Endothelial cell of umbilical vein (primary cell): ENCODE results near the gene NINL. TPM values are rescaled to one million over a fixed set of nuclear protein-coding genes. Genes with fewer than 3 reads are reported as not detected.

Experiments used
- BruUV-seq: library from RNA; stranded (reverse); fragments of 400-500 nt; replicated peaks from 2 replicates; lab custom pipeline; 2021; lab: Mats Ljungman, UMichigan
- CTCF ChIA-PET: fragments of 300-600, 350-600 bp; sonication (Branson Sonifier 250); formaldehyde crosslinking; loops from one replicate; lab custom pipeline; 2021; ENCODE audit warnings: antibody characterized with exemption, inconsistent platforms; lab: Charles Lee
- POLR2A ChIA-PET: fragments of 300-600, 350-600 bp; sonication (Branson Sonifier 250); formaldehyde crosslinking; loops from one replicate; lab custom pipeline; 2021; ENCODE audit warnings: antibody characterized with exemption, inconsistent platforms; lab: Charles Lee
- DNase-seq: peaks from one replicate; pipeline ENCODE4 v3.0.0-alpha.2; 2011; ENCODE audit warnings: low read depth, low spot score
- FAIRE-seq: peaks from 2 replicates; lab custom pipeline; 2011; peaks lifted over from hg19 to GRCh38; lab: Jason Lieb, UNC
- H2AFZ ChIP-seq: 2 replicates; pipeline ENCODE4 v1.6.0; 2012; ENCODE audit warnings: low read depth, low read length, control low read depth, inconsistent platforms
- H3K27ac ChIP-seq: 2 replicates; pipeline ENCODE4 v1.5.1; 2011; ENCODE audit warnings: low read depth, mild to moderate bottlenecking, control low read depth, low read length, moderate library complexity; ENCODE audit not compliant: insufficient read depth
- H3K27me3 ChIP-seq, 2 experiments: 2 replicates each; pipeline versions ENCODE4 v1.6.0 to v1.6.1; 2011; ENCODE audit warnings: low read length in 2 of 2, mixed read lengths in 1 of 2; ENCODE audit not compliant: control insufficient read depth in 2 of 2, insufficient read depth in 2 of 2
- H3K36me3 ChIP-seq, 2 experiments: 2 replicates in 1 of 2; 3 replicates in 1 of 2; pipeline ENCODE4 v1.5.1; 2011; ENCODE audit warnings: low read length in 2 of 2, mild to moderate bottlenecking in 1 of 2, moderate library complexity in 1 of 2; ENCODE audit not compliant: control insufficient read depth in 2 of 2, insufficient read depth in 2 of 2; ENCODE audit errors: extremely low read depth in 1 of 2
- H3K4me1 ChIP-seq: 3 replicates; pipeline ENCODE4 v1.5.1; 2011; ENCODE audit warnings: mild to moderate bottlenecking, low read length; ENCODE audit not compliant: control insufficient read depth, insufficient read depth; ENCODE audit errors: extremely low read depth
- H3K4me2 ChIP-seq: 2 replicates; pipeline ENCODE4 v1.6.1; 2011; ENCODE audit warnings: low read length, control low read depth, mixed read lengths; ENCODE audit not compliant: insufficient read depth
- H3K4me3 ChIP-seq, 3 experiments: fragments of 200-600 bp in 1 of 3; sonication (generic), shearing (Covaris generic) in 1 of 3; replicated peaks in 1 of 3; 2 replicates each; pipeline ENCODE4 v1.5.1; 2011 to 2016; ENCODE audit warnings: control low read depth in 3 of 3, low read length in 3 of 3, mild to moderate bottlenecking in 2 of 3, inconsistent platforms in 1 of 3, low read depth in 1 of 3, moderate library complexity in 1 of 3; ENCODE audit not compliant: insufficient read depth in 1 of 3
- H3K79me2 ChIP-seq: 2 replicates; pipeline ENCODE4 v1.6.0; 2012; ENCODE audit warnings: low read length, inconsistent platforms; ENCODE audit not compliant: control insufficient read depth, insufficient read depth
- H3K9ac ChIP-seq: replicated peaks from 2 replicates; pipeline ENCODE3; 2011; ENCODE audit warnings: low read length, control low read depth; ENCODE audit not compliant: insufficient read depth; ENCODE audit errors: extremely low read depth
- H3K9me1 ChIP-seq: replicated peaks from 3 replicates; pipeline ENCODE4 v1.6.0; 2011; ENCODE audit warnings: mild to moderate bottlenecking, low read length; ENCODE audit not compliant: control insufficient read depth, insufficient read depth; ENCODE audit errors: extremely low read depth
- H3K9me3 ChIP-seq: replicated peaks from 2 replicates; pipeline ENCODE4 v1.5.1; 2012; ENCODE audit warnings: low read length, inconsistent platforms; ENCODE audit not compliant: control insufficient read depth, insufficient read depth
- H4K20me1 ChIP-seq: replicated peaks from 2 replicates; pipeline ENCODE3; 2011; ENCODE audit warnings: mild to moderate bottlenecking, low read length; ENCODE audit not compliant: control insufficient read depth, insufficient read depth; ENCODE audit errors: extremely low read depth
- EZH2 ChIP-seq: IDR thresholded peaks from 2 replicates; pipeline ENCODE4 v1.6.1; 2012; ENCODE audit warnings: borderline replicate concordance, low read depth, mild to moderate bottlenecking, moderate library complexity, low read length, inconsistent platforms; ENCODE audit not compliant: severe bottlenecking
- FOS ChIP-seq: IDR thresholded peaks from 2 replicates; pipeline ENCODE4 v1.6.1; 2011; ENCODE audit warnings: mild to moderate bottlenecking, low read length, moderate library complexity, borderline replicate concordance; ENCODE audit not compliant: insufficient read depth
- GATA2 ChIP-seq: IDR thresholded peaks from 2 replicates; pipeline ENCODE4 v1.7.0; 2011; ENCODE audit warnings: low read depth, mild to moderate bottlenecking, moderate library complexity, mixed read lengths, low read length; ENCODE audit not compliant: insufficient read length, insufficient read depth
- JUN ChIP-seq: IDR thresholded peaks from 2 replicates; pipeline ENCODE4 v1.6.1; 2011; ENCODE audit warnings: borderline replicate concordance, low read depth; ENCODE audit not compliant: insufficient read length, insufficient read depth
- MYC ChIP-seq: IDR thresholded peaks from one replicate; pipeline ENCODE4 v1.6.1; 2011; ENCODE audit warnings: mild to moderate bottlenecking, low read depth, low read length
- POLR2A ChIP-seq: IDR thresholded peaks from 2 replicates; pipeline ENCODE4 v1.6.1; 2012; ENCODE audit warnings: low read depth, mild to moderate bottlenecking, control low read depth, low read length
- POLR2AphosphoS5 ChIP-seq: IDR thresholded peaks from 2 replicates; pipeline ENCODE4 v1.6.1; 2012; ENCODE audit warnings: low read depth, mild to moderate bottlenecking, control low read depth, low read length, moderate library complexity; ENCODE audit not compliant: insufficient read depth
- dilution Hi-C: fragments of 300-500 bp; cut with MboI; formaldehyde crosslinking; loops from one replicate; pipeline ENCODE4 v1.15.0; 2019; ENCODE audit warnings: low sequenced_read_pairs; ENCODE audit not compliant: extremely low pct_ligation_motif_present
- intact Hi-C: fragments of 100-400 bp; cut with micrococcal nuclease; formaldehyde crosslinking; loops from one replicate; pipeline ENCODE4 v1.10.0; 2022
- polyA plus RNA-seq, 4 experiments: library from polyadenylated mRNA; depleted of rRNA in 3 of 4; stranded (reverse) in 3 of 4; unstranded in 1 of 4; fragments of >200 nt; gene quantifications; 2 replicates each; pipeline versions ENCODE4 v1.2.1 to v1.2.3, GENCODE V29; 2011 to 2012; ENCODE audit warnings: missing spikeins in 1 of 4
- total RNA-seq: library from RNA; stranded (reverse); gene quantifications from 2 replicates; pipeline ENCODE4 v1.2.3, GENCODE V29; 2021
- TF ChIP-seq, protein P1 (sequence below): IDR thresholded peaks from 2 replicates; pipeline ENCODE4 v1.6.1; 2011; ENCODE audit not compliant: insufficient read depth, insufficient read length
- TF ChIP-seq, protein P2 (sequence below), 2 donors: IDR thresholded peaks; 1 replicate in 1 of 2; 2 replicates in 1 of 2; pipeline ENCODE4 v1.5.1; 2011; ENCODE audit warnings: low read length in 2 of 2, mild to moderate bottlenecking in 2 of 2, moderate library complexity in 2 of 2, control low read depth in 1 of 2, inconsistent platforms in 1 of 2, low read depth in 1 of 2; ENCODE audit not compliant: insufficient read depth in 1 of 2; ENCODE audit errors: extremely low read depth in 1 of 2

Gene NINL
- total and polyA plus RNA-seq, 2 donors (not counting 3 experiments of a cell fraction or from before 2014, with no cell fraction given), result 13.2 to 25.5 TPM

DNA sequence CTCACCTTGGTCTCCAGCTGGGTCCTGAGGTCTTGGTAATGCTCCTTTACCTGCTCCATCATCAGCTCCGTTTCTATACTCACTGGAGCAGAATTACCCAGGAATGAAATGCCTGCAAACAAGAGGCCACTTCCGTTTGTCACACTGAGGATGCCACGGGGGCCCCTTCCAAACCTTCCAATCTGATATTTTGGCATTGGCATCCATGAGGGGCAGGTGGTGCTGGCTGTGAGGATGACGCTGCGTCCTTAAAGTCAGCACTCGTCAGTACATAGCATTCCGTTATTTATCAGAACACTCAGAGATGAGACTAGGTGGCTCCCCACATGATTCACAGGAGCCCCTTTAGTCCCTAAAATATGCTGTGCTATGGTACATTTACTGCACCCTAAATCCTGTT, 105.2 kb downstream of the NINL start:
- Histone ChIP-seq H3K9ac (no peak overlapping the region), H3K9me3 (no peaks in the 10 kb centered on the region), H3K36me3 (peaks cover 0 to 38% of the 10 kb centered on the region in 2 experiments), H3K27me3 (no peaks in the 10 kb centered on the region), H3K4me2 (no peak overlapping the region), H2AFZ (no peak overlapping the region), H3K4me1 (peaks cover 11% of the 10 kb centered on the region), H3K27ac (no peak overlapping the region), H3K9me1 (no peaks in the 10 kb centered on the region), H3K79me2 (no peaks in the 10 kb centered on the region), H3K4me3 (no peak overlapping the region), H4K20me1 (no peaks in the 10 kb centered on the region)
- ChIA-PET CTCF (no interaction called here), POLR2A (no interaction called here)
- no TSS peak for BruUV-seq
- FAIRE-seq, result no peak
- TF ChIP-seq FOS (no peak), JUN (no peak), POLR2AphosphoS5 (no peak), MYC (no peak), GATA2 (no peak), POLR2A (no peak), EZH2 (no peak)
- TF ChIP-seq, protein P1, sequence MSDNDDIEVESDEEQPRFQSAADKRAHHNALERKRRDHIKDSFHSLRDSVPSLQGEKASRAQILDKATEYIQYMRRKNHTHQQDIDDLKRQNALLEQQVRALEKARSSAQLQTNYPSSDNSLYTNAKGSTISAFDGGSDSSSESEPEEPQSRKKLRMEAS, result no peak
- TF ChIP-seq, protein P2, sequence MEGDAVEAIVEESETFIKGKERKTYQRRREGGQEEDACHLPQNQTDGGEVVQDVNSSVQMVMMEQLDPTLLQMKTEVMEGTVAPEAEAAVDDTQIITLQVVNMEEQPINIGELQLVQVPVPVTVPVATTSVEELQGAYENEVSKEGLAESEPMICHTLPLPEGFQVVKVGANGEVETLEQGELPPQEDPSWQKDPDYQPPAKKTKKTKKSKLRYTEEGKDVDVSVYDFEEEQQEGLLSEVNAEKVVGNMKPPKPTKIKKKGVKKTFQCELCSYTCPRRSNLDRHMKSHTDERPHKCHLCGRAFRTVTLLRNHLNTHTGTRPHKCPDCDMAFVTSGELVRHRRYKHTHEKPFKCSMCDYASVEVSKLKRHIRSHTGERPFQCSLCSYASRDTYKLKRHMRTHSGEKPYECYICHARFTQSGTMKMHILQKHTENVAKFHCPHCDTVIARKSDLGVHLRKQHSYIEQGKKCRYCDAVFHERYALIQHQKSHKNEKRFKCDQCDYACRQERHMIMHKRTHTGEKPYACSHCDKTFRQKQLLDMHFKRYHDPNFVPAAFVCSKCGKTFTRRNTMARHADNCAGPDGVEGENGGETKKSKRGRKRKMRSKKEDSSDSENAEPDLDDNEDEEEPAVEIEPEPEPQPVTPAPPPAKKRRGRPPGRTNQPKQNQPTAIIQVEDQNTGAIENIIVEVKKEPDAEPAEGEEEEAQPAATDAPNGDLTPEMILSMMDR (IDR thresholded peaks at IDR 0.05; ENCODE audit: extremely low read depth in 1 of 2, insufficient read depth in 1 of 2, low read depth in 1 of 2, low read length in 2 of 2), result no peak
- intact Hi-C loops (no loop called here), dilution Hi-C loops (no loop called here)
- DNase-seq, result no peak
